ENCODE measurements around the gene UBTF. TPM values are rescaled to one million over a fixed set of nuclear protein-coding genes. Genes with fewer than 3 reads are reported as not detected.

Gene UBTF
- total and polyA plus RNA-seq, 2 of the 4 experiments (the other 2 are of a cell fraction) = 29.7 to 42.1 TPM

GRCh38 chr17:44209786-44210341, 9.6 kb downstream of the UBTF start:
- ChIA-PET POLR2A (ENCODE audit: unreplicated experiment) (no interaction called here), CTCF (interaction anchor here (0.7 to 1.4 kb wide), 10 partner anchors 8 to 401 kb away, joined by 3 to 7 read pairs (median 4); partner anchors contain the start of gene UBTF)
- Histone ChIP-seq H2BK120ac (ENCODE audit: low read depth, low read length) (no peak overlapping the region; the same call in 1 of the 2 replicates), H3K9me1 (ENCODE audit: insufficient read depth, low read length) (peaks cover 6% of the 10 kb centered on the region), H3K4me2 (ENCODE audit: low read depth, low read length) (0 out of 2 replicates have a peak overlapping the region, but pooled peaks have one; percentile 2), H2BK15ac (ENCODE audit: low read depth, low read length) (no peak overlapping the region), H3K27ac (ENCODE audit: insufficient read depth, low read length) (no peak overlapping the region), H2AK9ac (replicated peaks; ENCODE audit: low read depth, low read length, poor library complexity) (peak overlapping the region; percentile 67), H4K91ac (ENCODE audit: insufficient read depth, low read depth, low read length) (no peak overlapping the region), H4K8ac (ENCODE audit: low read depth in 2 of 2, low read length in 2 of 2) (peak overlapping the region in 1 of 2 experiments; percentile 50; a peak in 1 of 4 replicates), H3K27me3 (ENCODE audit: control insufficient read depth, insufficient read depth, low read length) (no peaks in the 10 kb centered on the region), H3K4me1 (ENCODE audit: control insufficient read depth, insufficient read depth, low read length) (peaks cover 8% of the 10 kb centered on the region), H2AK5ac (ENCODE audit: low read depth, low read length) (0 out of 2 replicates have a peak overlapping the region, but pooled peaks have one; percentile 20), H2BK5ac (ENCODE audit: low read depth, low read length, poor library complexity, severe bottlenecking) (no peak overlapping the region), H3K9ac (ENCODE audit: low read depth, low read length) (peak overlapping the region; percentile 27; the same call in 1 of the 2 replicates), H3K23ac (ENCODE audit: low read depth, low read length) (peak overlapping the region; percentile 59; the same call in 1 of the 2 replicates), H3K9me3 (ENCODE audit: control insufficient read depth, insufficient read depth, low read length) (no peaks in the 10 kb centered on the region), H3K14ac (replicated peaks; ENCODE audit: low read depth, low read length) (no peak overlapping the region), H4K5ac (ENCODE audit: low read depth, low read length) (peak overlapping the region; percentile 5; the same call in 1 of the 2 replicates), H3K4me3 (ENCODE audit: insufficient read depth, low read depth, low read length) (no peak overlapping the region), H2AFZ (replicated peaks; ENCODE audit: low read length, poor library complexity) (peak overlapping the region; percentile 46), H3K56ac (ENCODE audit: extremely low read depth, insufficient read depth, low read length) (no peak overlapping the region), H3K36me3 (ENCODE audit: control insufficient read depth, insufficient read depth, low read length) (peaks cover 61% of the 10 kb centered on the region), H3K4ac (ENCODE audit: low read depth, low read length) (peak overlapping the region; percentile 27; the same call in 1 of the 2 replicates), H3K18ac (ENCODE audit: low read depth, low read length) (no peak overlapping the region), H4K20me1 (ENCODE audit: insufficient read depth, low read length) (peaks cover 22% of the 10 kb centered on the region; the same call in 1 of the 2 replicates), H3K79me1 (ENCODE audit: low read depth in 1 of 2, low read length in 2 of 2) (peaks cover 14 to 49% of the 10 kb centered on the region in 2 experiments; a peak in 3 of 4 replicates), H2BK20ac (ENCODE audit: low read depth, low read length) (peak overlapping the region; percentile 56; the same call in 1 of the 2 replicates)
- TF ChIP-seq CEBPB (IDR thresholded peaks at IDR 0.05; ENCODE audit: low read depth, low read length) = peak; percentile 49; the same call in 1 of the 2 replicates
- TF ChIP-seq NFE2L2 (IDR thresholded peaks at IDR 0.05; ENCODE audit: low read depth, low read length) = no peak
- no TSS peak for BruUV-seq (replicated peaks)
- in situ Hi-C loops (cut with MboI; ENCODE audit: low sequenced_read_pairs) (loop anchor here (25.0 kb wide), 2 partner anchors 302 to 427 kb away; partner anchors contain the start of gene GPATCH8), intact Hi-C loops (cut with micrococcal nuclease) (loop anchor here (10.0 kb wide), 1 partner anchor 295 kb away; the partner anchor contains the start of gene GPATCH8), dilution Hi-C loops (cut with HindIII; ENCODE audit: low sequenced_read_pairs, unreplicated experiment) (no loop called here)
- no peak for ATAC-seq (ENCODE audit: low read depth)
- 80% methylated on average over 1 of the region's 11 CpGs; no CpG with 5 or more reads in 1 of the 2 experiments for WGBS, 2 experiments (ENCODE audit: extremely low coverage in 2 of 2, insufficient read length in 1 of 2)
- peak; percentile 40 for DNase-seq

All from IMR-90 (cell line).